Measurements from ENCODE around the gene MSLN. TPM values are rescaled to one million over a fixed set of nuclear protein-coding genes. Genes with fewer than 3 reads are reported as not detected.
A peak's percentile ranks its signal among the peaks of the same experiment; 100 is the strongest.

Gene MSLN
- total and polyA plus RNA-seq, 2 of the 8 experiments (the other 6 are each of a cell fraction or from before 2014, with no cell fraction given): 0.28 to 0.50 TPM

DNA sequence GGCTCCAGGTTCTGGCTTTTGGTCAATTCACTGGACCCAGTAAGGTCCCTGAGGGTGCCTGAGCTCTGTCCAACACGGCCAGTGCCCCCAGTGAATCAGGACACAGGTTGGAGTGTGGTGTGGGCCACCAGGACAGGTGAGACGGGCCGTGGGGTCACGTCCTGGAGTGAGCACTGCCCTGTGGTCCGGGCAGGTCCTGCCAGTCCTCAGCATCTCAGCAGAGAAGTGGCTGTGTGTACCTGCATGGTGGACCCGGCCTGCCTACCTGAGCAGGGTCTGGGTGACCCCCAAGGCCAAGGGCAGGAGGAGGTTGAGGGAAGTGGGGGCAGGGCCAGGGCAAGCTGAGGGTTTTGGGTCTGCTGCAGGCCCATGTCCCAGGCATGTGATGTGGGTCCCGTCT is 41.9 kb downstream of the MSLN start:
- Histone ChIP-seq H3K18ac (ENCODE audit: extremely low read depth, low read length) (no peak overlapping the region), H2BK12ac (ENCODE audit: low read depth, low read length) (no peak overlapping the region), H2BK20ac (ENCODE audit: low read length) (no peak overlapping the region), H3K27ac (ENCODE audit: low read depth, low read length) (no peak overlapping the region), H3K9me3 (ENCODE audit: insufficient read depth in 2 of 2, low read depth in 1 of 2, low read length in 1 of 2) (no peaks in the 10 kb centered on the region), H3K4ac (replicated peaks; ENCODE audit: insufficient read length, low read depth, low read length) (no peak overlapping the region), H4K5ac (ENCODE audit: insufficient read length, low read depth, low read length) (no peak overlapping the region), H3K14ac (ENCODE audit: insufficient read length) (no peak overlapping the region), H2BK120ac (replicated peaks; ENCODE audit: low read depth, low read length) (no peak overlapping the region), H3K79me1 (ENCODE audit: low read depth, low read length) (no peaks in the 10 kb centered on the region), H2BK15ac (ENCODE audit: low read length) (no peak overlapping the region), H4K20me1 (replicated peaks in 1 of 2; ENCODE audit: control insufficient read depth in 1 of 2, insufficient read depth in 2 of 2, low read length in 2 of 2) (peaks cover 5 to 11% of the 10 kb centered on the region in 2 experiments), H4K91ac (replicated peaks; ENCODE audit: insufficient read length, low read length) (no peak overlapping the region), H3K23me2 (ENCODE audit: low read depth, low read length) (peaks cover 3% of the 10 kb centered on the region; the same call in 1 of the 2 replicates), H3K23ac (ENCODE audit: insufficient read length) (no peak overlapping the region), H3K9ac (replicated peaks in 1 of 4; ENCODE audit: extremely low read depth in 1 of 4, low read depth in 3 of 4, low read length in 3 of 4) (no peak overlapping the region), H3K79me2 (ENCODE audit: control insufficient read depth in 1 of 2, insufficient read depth in 2 of 2, low read length in 2 of 2) (no peaks in the 10 kb centered on the region), H3K36me3 (ENCODE audit: control insufficient read depth in 2 of 4, insufficient read depth in 4 of 4, low read length in 3 of 4) (peaks cover 0 to 4% (median 0%) of the 10 kb centered on the region in 4 experiments; a peak in 2 of 8 replicates), H2AK5ac (ENCODE audit: low read depth, low read length) (no peak overlapping the region), H3K4me2 (ENCODE audit: insufficient read depth in 1 of 2, low read depth in 2 of 2, low read length in 2 of 2) (no peak overlapping the region), H3K56ac (replicated peaks; ENCODE audit: insufficient read length, low read depth, low read length) (no peak overlapping the region), H3K27me3 (replicated peaks in 1 of 4; ENCODE audit: control insufficient read depth in 3 of 4, extremely low read depth in 1 of 4, insufficient read depth in 3 of 4, low read length in 3 of 4) (peaks cover 1 to 45% (median 28%) of the 10 kb centered on the region in 4 experiments; a peak in 6 of 7 replicates), H3K4me1 (replicated peaks in 1 of 4; ENCODE audit: control insufficient read depth in 3 of 4, insufficient read depth in 4 of 4, low read length in 3 of 4) (peaks cover 0 to 17% (median 3%) of the 10 kb centered on the region in 4 experiments; a peak in 4 of 7 replicates), H2AFZ (ENCODE audit: low read length) (no peak overlapping the region), H4K8ac (ENCODE audit: extremely low read depth, insufficient read depth, low read length) (peak overlapping the region; percentile 86; the same call in 1 of the 2 replicates), H3K4me3 (ENCODE audit: extremely low read depth in 1 of 4, insufficient read depth in 2 of 4, low read depth in 3 of 4, low read length in 4 of 4) (no peak overlapping the region), H2BK5ac (ENCODE audit: low read depth, low read length) (no peak overlapping the region; the same call in 1 of the 2 replicates)
- FAIRE-seq (no peak), DNase-seq (ENCODE audit: low read depth in 1 of 2, low spot score in 2 of 2) (no peak)
- POLR2A ChIA-PET (ENCODE audit: partially characterized antibody): interaction anchor here (0.7 to 5.6 kb wide), 7 partner anchors 18 to 328 kb away, joined by 3 to 55 read pairs (median 4); partner anchors contain the start of genes ANTKMT, HAGHL, METRN and MSLN
- 72% methylated on average over 4 of the region's 7 CpGs; no CpG with 5 or more reads in 1 of the 2 experiments for WGBS, 2 experiments (ENCODE audit: extremely low coverage in 1 of 2, insufficient coverage in 1 of 2, insufficient read length in 1 of 2, insufficient replicate concordance in 2 of 2, low coverage in 1 of 2, low lambda C conversion rate in 2 of 2, missing lambda C conversion rate in 1 of 2)
- CTCF ChIA-PET (ENCODE audit: partially characterized antibody): interaction anchor here (1.1 to 3.9 kb wide), 5 partner anchors 10 to 124 kb away, joined by 3 to 24 read pairs (median 5); partner anchors contain the start of gene METRN
